Brain microvascular endothelial cell (primary cell): Measurements from ENCODE around the gene BOC.
A peak's percentile ranks its signal among the peaks of the same experiment; 100 is the strongest.

Experiments
- DNase-seq: peaks from one replicate; pipeline ENCODE4 v3.0.0-alpha.2; 2020
- H3K27ac ChIP-seq: fragments of 250-450 bp; sonication (Bioruptor Pico); 2 replicates; pipeline ENCODE4 v1.5.1; 2020; ENCODE audit warnings: mild to moderate bottlenecking, moderate library complexity
- H3K27me3 ChIP-seq: fragments of 250-450 bp; sonication (Bioruptor Pico); replicated peaks from 2 replicates; pipeline ENCODE4 v1.5.1; 2020; ENCODE audit warnings: mild to moderate bottlenecking
- H3K36me3 ChIP-seq: fragments of 250-450 bp; sonication (Bioruptor Pico); replicated peaks from 2 replicates; pipeline ENCODE4 v1.5.1; 2020; ENCODE audit warnings: mild to moderate bottlenecking
- H3K4me3 ChIP-seq: 2 replicates; pipeline ENCODE4 v1.5.1; 2011; ENCODE audit warnings: low read depth, mild to moderate bottlenecking, control low read depth, low read length, moderate library complexity
- CTCF ChIP-seq: IDR thresholded peaks from 2 replicates; pipeline ENCODE4 v1.5.1; 2011; ENCODE audit warnings: low read depth, mild to moderate bottlenecking, moderate library complexity, low read length, control low read depth, inconsistent platforms; ENCODE audit errors: missing control alignments
- in situ Hi-C: cut with HindIII; loops from 2 replicates; pipeline ENCODE4 v1.10.0; 2017; ENCODE audit warnings: low sequenced_read_pairs, low pct_ligation_motif_present

BOC gene

GRCh38 chr3:113249111-113249510 lies 37.8 kb downstream of the BOC start:
- DNase-seq, result peak; percentile 79
- Histone ChIP-seq H3K4me3 (no peak overlapping the region), H3K27ac (no peak overlapping the region), H3K27me3 (no peaks in the 10 kb centered on the region), H3K36me3 (no peaks in the 10 kb centered on the region)
- in situ Hi-C loops, result no loop called here
- TF ChIP-seq CTCF, result no peak

- no peak overlapping the region for H3K4me3 ChIP-seq
- DNase-seq, result no peak
- H3K27ac ChIP-seq, result no peak overlapping the region
- H3K36me3 ChIP-seq, result no peaks in the 10 kb centered on the region
- no peak for TF ChIP-seq CTCF
- in situ Hi-C loops, result no loop called here
- H3K27me3 ChIP-seq, result no peaks in the 10 kb centered on the region
Observed at GRCh38 chr3:113249601-113250000, 38.2 kb downstream of the BOC start.

GRCh38 chr3:113250566-113250965 lies 39.2 kb downstream of the BOC start:
- no peak for DNase-seq
- H3K36me3 ChIP-seq, result no peaks in the 10 kb centered on the region
- in situ Hi-C loops, result no loop called here
- H3K27me3 ChIP-seq, result no peaks in the 10 kb centered on the region
- H3K27ac ChIP-seq, result no peak overlapping the region
- no peak overlapping the region for H3K4me3 ChIP-seq
- TF ChIP-seq CTCF, result no peak

GRCh38 chr3:113251817-113252216 lies 40.5 kb downstream of the BOC start:
- H3K4me3 ChIP-seq, result no peak overlapping the region

GRCh38 chr3:113252553-113252952 lies 41.2 kb downstream of the BOC start:
- no peak overlapping the region for H3K27ac ChIP-seq
- H3K27me3 ChIP-seq, result no peaks in the 10 kb centered on the region
- TF ChIP-seq CTCF, result no peak
- no peak for DNase-seq
- H3K4me3 ChIP-seq, result no peak overlapping the region
- H3K36me3 ChIP-seq, result no peaks in the 10 kb centered on the region
- in situ Hi-C loops, result no loop called here

More at GRCh38 chr3:113251817-113252216, 40.5 kb downstream of the BOC start:
- Histone ChIP-seq H3K27me3 (no peaks in the 10 kb centered on the region), H3K36me3 (no peaks in the 10 kb centered on the region), H3K27ac (no peak overlapping the region)
- TF ChIP-seq CTCF, result no peak
- in situ Hi-C loops, result no loop called here
- DNase-seq, result no peak

GRCh38 chr3:113253702-113254101 lies 42.3 kb downstream of the BOC start:
- H3K36me3 ChIP-seq, result no peaks in the 10 kb centered on the region
- no peak for DNase-seq
- no peak for TF ChIP-seq CTCF
- H3K4me3 ChIP-seq, result no peak overlapping the region
- no peaks in the 10 kb centered on the region for H3K27me3 ChIP-seq
- in situ Hi-C loops, result no loop called here
- H3K27ac ChIP-seq, result no peak overlapping the region
